ENCODE measurements around the gene LDLRAD4.

DNA sequence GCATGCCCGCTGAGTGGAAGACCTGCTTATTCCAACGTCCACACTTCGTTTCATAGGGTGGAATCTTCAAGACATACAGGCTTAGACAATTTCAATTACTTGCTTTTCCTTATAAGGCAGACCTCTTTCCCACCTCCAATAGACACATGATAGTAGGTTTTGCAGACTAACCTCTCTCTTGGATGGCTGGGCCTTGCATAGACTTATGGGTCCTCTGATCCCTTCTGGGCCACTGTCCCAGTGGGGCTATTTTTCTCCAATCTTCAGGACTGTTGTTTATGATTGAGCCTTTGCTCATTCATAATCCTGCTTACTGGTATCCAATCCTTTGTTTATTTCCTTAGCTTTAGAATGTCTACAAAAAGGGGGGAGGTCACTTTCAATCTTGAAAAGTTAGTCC is 368.9 kb downstream of the LDLRAD4 start:
- TF ChIP-seq, protein P1, sequence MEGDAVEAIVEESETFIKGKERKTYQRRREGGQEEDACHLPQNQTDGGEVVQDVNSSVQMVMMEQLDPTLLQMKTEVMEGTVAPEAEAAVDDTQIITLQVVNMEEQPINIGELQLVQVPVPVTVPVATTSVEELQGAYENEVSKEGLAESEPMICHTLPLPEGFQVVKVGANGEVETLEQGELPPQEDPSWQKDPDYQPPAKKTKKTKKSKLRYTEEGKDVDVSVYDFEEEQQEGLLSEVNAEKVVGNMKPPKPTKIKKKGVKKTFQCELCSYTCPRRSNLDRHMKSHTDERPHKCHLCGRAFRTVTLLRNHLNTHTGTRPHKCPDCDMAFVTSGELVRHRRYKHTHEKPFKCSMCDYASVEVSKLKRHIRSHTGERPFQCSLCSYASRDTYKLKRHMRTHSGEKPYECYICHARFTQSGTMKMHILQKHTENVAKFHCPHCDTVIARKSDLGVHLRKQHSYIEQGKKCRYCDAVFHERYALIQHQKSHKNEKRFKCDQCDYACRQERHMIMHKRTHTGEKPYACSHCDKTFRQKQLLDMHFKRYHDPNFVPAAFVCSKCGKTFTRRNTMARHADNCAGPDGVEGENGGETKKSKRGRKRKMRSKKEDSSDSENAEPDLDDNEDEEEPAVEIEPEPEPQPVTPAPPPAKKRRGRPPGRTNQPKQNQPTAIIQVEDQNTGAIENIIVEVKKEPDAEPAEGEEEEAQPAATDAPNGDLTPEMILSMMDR (IDR thresholded peaks at IDR 0.05; ENCODE audit: insufficient read depth, low read length, poor library complexity, severe bottlenecking): no peak
- TF ChIP-seq EZH2phosphoT487 (conservative IDR thresholded peaks at IDR 0.05; ENCODE audit: low read length): no peak

Data from SU-DHL-6 (cell line).